SK-N-SH (cell line): ENCODE data around the gene OPCML. TPM values are rescaled to one million over a fixed set of nuclear protein-coding genes. Genes with fewer than 3 reads are reported as not detected.

Experiments
- CTCF ChIA-PET: fragments of 300-600, 350-600 bp; formaldehyde crosslinking; extraction: SDS; loops from one replicate; lab custom pipeline; 2021; lab: Yijun Ruan, JAX
- POLR2A ChIA-PET: fragments of 350-600 bp; sonication (Branson Sonifier 250); formaldehyde crosslinking; extraction: SDS; loops from one replicate; lab custom pipeline; 2020; ENCODE audit warnings: antibody characterized with exemption, inconsistent platforms; lab: Yijun Ruan, JAX
- DNase-seq: peaks from one replicate; pipeline ENCODE4 v3.0.0; 2012
- H2AFZ ChIP-seq: fragments of 200-600 bp; sonication (generic); 2 replicates; pipeline ENCODE4 v1.8.1; 2016; ENCODE audit warnings: antibody characterized with exemption, mild to moderate bottlenecking, low read depth
- H3F3A ChIP-seq: fragments of 200-600 bp; sonication (generic); replicated peaks from 2 replicates; pipeline ENCODE3; 2016; ENCODE audit warnings: antibody characterized with exemption, mild to moderate bottlenecking; ENCODE audit not compliant: insufficient read depth
- H3K27ac ChIP-seq, 2 experiments: fragments of 200-500 bp in 1 of 2; fragments of 200-600 bp in 1 of 2; sonication (Bioruptor generic) in 1 of 2; sonication (generic), shearing (Covaris generic) in 1 of 2; 2 replicates each; pipeline versions ENCODE4 v1.5.1 to v1.6.1; 2014 to 2016; ENCODE audit warnings: low read depth in 2 of 2, inconsistent platforms in 1 of 2, low read length in 1 of 2, mild to moderate bottlenecking in 1 of 2, mixed read lengths in 1 of 2
- H3K27me3 ChIP-seq: fragments of 200-600 bp; sonication (generic), shearing (Covaris generic); 2 replicates; pipeline ENCODE4 v1.6.1; 2016; ENCODE audit warnings: mixed run types; ENCODE audit not compliant: insufficient read depth
- H3K36me3 ChIP-seq, 2 experiments: fragments of 200-500 bp in 1 of 2; fragments of 200-600 bp in 1 of 2; sonication (Bioruptor generic) in 1 of 2; sonication (generic) in 1 of 2; replicated peaks in 1 of 2; 2 replicates each; pipeline versions ENCODE3 to v1.5.1; 2014 to 2016; ENCODE audit warnings: low read length in 1 of 2, mild to moderate bottlenecking in 1 of 2; ENCODE audit not compliant: insufficient read depth in 2 of 2, control insufficient read depth in 1 of 2
- H3K4me1 ChIP-seq, 2 experiments: fragments of 200-500 bp in 1 of 2; fragments of 200-600 bp in 1 of 2; sonication (Bioruptor generic) in 1 of 2; sonication (generic), shearing (Covaris generic) in 1 of 2; 2 replicates each; pipeline versions ENCODE4 v1.5.1 to v1.6.1; 2014 to 2016; ENCODE audit warnings: low read depth in 1 of 2, low read length in 1 of 2, mixed run types in 1 of 2; ENCODE audit not compliant: insufficient read depth in 2 of 2, control insufficient read depth in 1 of 2
- H3K4me2 ChIP-seq: fragments of 200-600 bp; sonication (generic), shearing (Covaris generic); 2 replicates; pipeline ENCODE4 v1.6.1; 2017; ENCODE audit warnings: mixed run types
- H3K4me3 ChIP-seq, 2 experiments: fragments of 200-500 bp in 1 of 2; fragments of 200-600 bp in 1 of 2; sonication (Bioruptor generic) in 1 of 2; sonication (generic), shearing (Covaris generic) in 1 of 2; 2 replicates each; pipeline versions ENCODE4 v1.5.1 to v1.8.1; 2014 to 2016; ENCODE audit warnings: low read depth in 2 of 2, inconsistent platforms in 1 of 2, low read length in 1 of 2, mild to moderate bottlenecking in 1 of 2, mixed read lengths in 1 of 2, moderate library complexity in 1 of 2
- H3K79me2 ChIP-seq: fragments of 200-600 bp; sonication (generic); 2 replicates; pipeline ENCODE4 v1.8.1; 2017; ENCODE audit warnings: mild to moderate bottlenecking; ENCODE audit not compliant: insufficient read depth
- H3K9ac ChIP-seq: fragments of 200-600 bp; sonication (generic); 2 replicates; pipeline ENCODE4 v1.6.1; 2017; ENCODE audit warnings: mixed run types
- H3K9me2 ChIP-seq: fragments of 200-600 bp; sonication (generic); 2 replicates; pipeline ENCODE4 v1.6.1; 2017; ENCODE audit warnings: mixed run types
- H3K9me3 ChIP-seq: fragments of 200-600 bp; sonication (generic); 2 replicates; pipeline ENCODE4 v1.6.1; 2017; ENCODE audit warnings: mixed run types, mild to moderate bottlenecking, moderate library complexity
- H4K20me1 ChIP-seq: fragments of 200-600 bp; sonication (generic); 2 replicates; pipeline ENCODE4 v1.6.1; 2017; ENCODE audit warnings: mild to moderate bottlenecking, mixed run types; ENCODE audit not compliant: insufficient read depth
- CHD2 ChIP-seq: fragments of 150-350 bp; IDR thresholded peaks from 2 replicates; pipeline ENCODE4 v1.6.1; 2018; ENCODE audit warnings: low read length; ENCODE audit not compliant: partially characterized antibody
- ELF1 ChIP-seq: IDR thresholded peaks from 2 replicates; pipeline ENCODE4 v1.4.0; 2012
- EZH2phosphoT487 ChIP-seq: fragments of 200-600 bp; sonication (generic); IDR thresholded peaks from 2 replicates; pipeline ENCODE4 v1.6.1; 2017; ENCODE audit warnings: low read depth, mixed run types, mild to moderate bottlenecking, antibody characterized with exemption, moderate library complexity, borderline replicate concordance
- FOSL2 ChIP-seq: IDR thresholded peaks from 2 replicates; pipeline ENCODE4 v1.4.0; 2012; ENCODE audit warnings: low read depth, mild to moderate bottlenecking, moderate library complexity, borderline replicate concordance
- FOXJ3 ChIP-seq: sonication (generic); formaldehyde crosslinking; IDR thresholded peaks from 2 replicates; pipeline ENCODE4 v1.5.1; 2020; ENCODE audit warnings: mild to moderate bottlenecking, missing genetic modification reagents
- FOXM1 ChIP-seq: IDR thresholded peaks from 2 replicates; pipeline ENCODE4 v1.4.0; 2012; ENCODE audit warnings: low read depth, mild to moderate bottlenecking
- GABPA ChIP-seq: IDR thresholded peaks from 2 replicates; pipeline ENCODE4 v1.4.0; 2012; ENCODE audit warnings: low read depth, mild to moderate bottlenecking
- GATA2 ChIP-seq: sonication (generic); formaldehyde crosslinking; IDR thresholded peaks from 2 replicates; pipeline ENCODE4 v1.5.0; 2020; ENCODE audit warnings: mild to moderate bottlenecking, missing genetic modification reagents
- JUND ChIP-seq: IDR thresholded peaks from 2 replicates; pipeline ENCODE4 v1.4.0; 2012
- NFIC ChIP-seq: IDR thresholded peaks from 2 replicates; pipeline ENCODE4 v1.4.0; 2012; ENCODE audit warnings: borderline replicate concordance
- POLR2AphosphoS5 ChIP-seq: IDR thresholded peaks from 2 replicates; pipeline ENCODE4 v1.6.1; 2012; ENCODE audit warnings: low read depth, low read length
- RAD21 ChIP-seq: IDR thresholded peaks from 2 replicates; pipeline ENCODE4 v1.6.1; 2012; ENCODE audit warnings: mild to moderate bottlenecking, low read length
- RXRA ChIP-seq: IDR thresholded peaks from 2 replicates; pipeline ENCODE4 v1.4.0; 2012; ENCODE audit warnings: low read depth, mild to moderate bottlenecking, borderline replicate concordance
- TCF12 ChIP-seq: IDR thresholded peaks from 2 replicates; pipeline ENCODE4 v1.4.0; 2012
- TEAD4 ChIP-seq: IDR thresholded peaks from 2 replicates; pipeline ENCODE4 v1.4.0; 2012; ENCODE audit warnings: mild to moderate bottlenecking, borderline replicate concordance; ENCODE audit not compliant: insufficient read depth
- YY1 ChIP-seq: IDR thresholded peaks from 2 replicates; pipeline ENCODE4 v1.4.0; 2012; ENCODE audit warnings: low read depth, mild to moderate bottlenecking
- WGBS: methylation state at CpG from one replicate; pipeline ENCODE4 v1.1.6; 2017; ENCODE audit warnings: low lambda C conversion rate; 5-methylcytosine and 5-hydroxymethylcytosine counted together
- polyA plus RNA-seq, 3 experiments: library from polyadenylated mRNA; depleted of rRNA; stranded (reverse); fragments of >200 nt; gene quantifications; 2 replicates each; pipeline ENCODE4 v1.2.3, GENCODE V29; 2012
- TF ChIP-seq, protein P1 (sequence below): IDR thresholded peaks from 2 replicates; pipeline ENCODE4 v1.4.0; 2012; ENCODE audit warnings: low read depth, borderline replicate concordance

OPCML gene
- polyA plus RNA-seq, 1 of the 3 experiments (the other 2 are of a cell fraction): not detected

DNA sequence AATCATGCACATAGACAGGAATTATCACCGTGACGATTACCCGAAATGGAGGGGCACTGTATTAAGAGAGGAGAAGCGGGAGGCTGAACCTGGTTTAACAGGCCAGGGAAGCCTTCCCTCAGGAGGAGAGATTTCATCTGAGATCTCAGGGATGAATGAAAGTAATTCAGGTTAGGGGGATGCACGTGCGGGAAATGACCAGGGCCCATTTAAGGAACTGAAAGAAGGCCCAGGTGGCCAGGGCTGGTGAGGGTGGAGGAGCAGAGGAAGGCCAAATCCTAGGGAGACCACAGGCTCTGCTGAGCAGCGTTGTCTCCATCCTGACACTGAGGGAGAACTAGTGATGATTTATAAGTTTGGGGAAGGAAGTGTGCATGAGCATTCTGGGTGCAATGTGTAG is 16.3 kb upstream of the OPCML start:
- Histone ChIP-seq H4K20me1 (no peaks in the 10 kb centered on the region), H3K9me3 (no peaks in the 10 kb centered on the region), H3K9ac (no peak overlapping the region), H3K27me3 (no peaks in the 10 kb centered on the region), H3F3A (no peaks in the 10 kb centered on the region), H2AFZ (no peak overlapping the region), H3K79me2 (no peaks in the 10 kb centered on the region), H3K4me2 (no peak overlapping the region), H3K4me1 (peaks cover 0 to 8% of the 10 kb centered on the region in 2 experiments; a peak in 1 of 4 replicates), H3K9me2 (no peaks in the 10 kb centered on the region), H3K27ac (no peak overlapping the region), H3K4me3 (no peak overlapping the region), H3K36me3 (no peaks in the 10 kb centered on the region)
- DNase-seq: no peak
- ChIA-PET CTCF (no interaction called here), POLR2A (no interaction called here)
- 41% methylated on average over 7 of the region's 7 CpGs for WGBS
- TF ChIP-seq EZH2phosphoT487 (no peak), POLR2AphosphoS5 (no peak), CHD2 (no peak), NFIC (no peak)

- Histone ChIP-seq H3K9ac (no peak overlapping the region), H3K4me1 (peaks cover 0 to 8% of the 10 kb centered on the region in 2 experiments; a peak in 1 of 4 replicates), H3K4me2 (no peak overlapping the region), H3K9me2 (no peaks in the 10 kb centered on the region)
- POLR2A ChIA-PET: no interaction called here
- TF ChIP-seq GABPA (no peak), FOXM1 (no peak), RXRA (no peak), FOXJ3 (CRISPR knock-in tag) (no peak)
- TF ChIP-seq, all 33 proteins: peak for 0
- Histone ChIP-seq H3K9me3 (no peaks in the 10 kb centered on the region), H3K27ac (no peak overlapping the region), H4K20me1 (no peaks in the 10 kb centered on the region), H2AFZ (no peak overlapping the region), H3K4me3 (no peak overlapping the region), H3K79me2 (no peaks in the 10 kb centered on the region), H3K27me3 (no peaks in the 10 kb centered on the region), H3K36me3 (no peaks in the 10 kb centered on the region), H3F3A (no peaks in the 10 kb centered on the region)
- CTCF ChIA-PET: no interaction called here
- WGBS: 24% methylated on average over 12 of the region's 12 CpGs
- DNase-seq: peak; percentile 62
Measured at GRCh38 chr11:133547808-133548494, 15.7 kb upstream of the OPCML start.

GRCh38 chr11:133545199-133545803 is 13.0 kb upstream of the OPCML start:
- TF ChIP-seq FOXJ3 (CRISPR knock-in tag): no peak
- no peak for TF ChIP-seq YY1
- no peak for TF ChIP-seq FOSL2
- TF ChIP-seq RAD21: no peak
- TF ChIP-seq, protein P1, sequence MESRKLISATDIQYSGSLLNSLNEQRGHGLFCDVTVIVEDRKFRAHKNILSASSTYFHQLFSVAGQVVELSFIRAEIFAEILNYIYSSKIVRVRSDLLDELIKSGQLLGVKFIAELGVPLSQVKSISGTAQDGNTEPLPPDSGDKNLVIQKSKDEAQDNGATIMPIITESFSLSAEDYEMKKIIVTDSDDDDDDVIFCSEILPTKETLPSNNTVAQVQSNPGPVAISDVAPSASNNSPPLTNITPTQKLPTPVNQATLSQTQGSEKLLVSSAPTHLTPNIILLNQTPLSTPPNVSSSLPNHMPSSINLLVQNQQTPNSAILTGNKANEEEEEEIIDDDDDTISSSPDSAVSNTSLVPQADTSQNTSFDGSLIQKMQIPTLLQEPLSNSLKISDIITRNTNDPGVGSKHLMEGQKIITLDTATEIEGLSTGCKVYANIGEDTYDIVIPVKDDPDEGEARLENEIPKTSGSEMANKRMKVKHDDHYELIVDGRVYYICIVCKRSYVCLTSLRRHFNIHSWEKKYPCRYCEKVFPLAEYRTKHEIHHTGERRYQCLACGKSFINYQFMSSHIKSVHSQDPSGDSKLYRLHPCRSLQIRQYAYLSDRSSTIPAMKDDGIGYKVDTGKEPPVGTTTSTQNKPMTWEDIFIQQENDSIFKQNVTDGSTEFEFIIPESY: no peak
- no peak for TF ChIP-seq JUND
- TF ChIP-seq ELF1: no peak
- no peak for TF ChIP-seq TEAD4
- TF ChIP-seq GATA2 (CRISPR knock-in tag): no peak
- no peak for TF ChIP-seq TCF12
- H3K4me3 ChIP-seq: no peak overlapping the region
- H3K4me1 ChIP-seq: peaks cover 0 to 8% of the 10 kb centered on the region in 2 experiments; a peak in 1 of 4 replicates
- WGBS: 51% methylated on average over 5 of the region's 8 CpGs
- ChIA-PET POLR2A (no interaction called here), CTCF (no interaction called here)
- no peak overlapping the region for H3K4me2 ChIP-seq
- H3K9me2 ChIP-seq: no peaks in the 10 kb centered on the region
- no peaks in the 10 kb centered on the region for H3K79me2 ChIP-seq
- DNase-seq: no peak
- H3K36me3 ChIP-seq: no peaks in the 10 kb centered on the region
- H3K27ac ChIP-seq: no peak overlapping the region
- no peaks in the 10 kb centered on the region for H3F3A ChIP-seq
- no peaks in the 10 kb centered on the region for H3K27me3 ChIP-seq
- no peaks in the 10 kb centered on the region for H3K9me3 ChIP-seq
- H3K9ac ChIP-seq: no peak overlapping the region
- no peaks in the 10 kb centered on the region for H4K20me1 ChIP-seq
- no peak overlapping the region for H2AFZ ChIP-seq
